IMR-90 (cell line): ENCODE measurements around the gene KPRP.

ENCODE experiments used
- CEBPB ChIP-seq: IDR thresholded peaks from 2 replicates; pipeline ENCODE4 v1.6.1; 2012; ENCODE audit warnings: low read depth, low read length, improper control_type of control experiment
- POLR2A ChIP-seq: IDR thresholded peaks from 2 replicates; pipeline ENCODE4 v1.6.1; 2012; ENCODE audit warnings: mild to moderate bottlenecking, low read depth, low read length
- RAD21 ChIP-seq: IDR thresholded peaks from 2 replicates; pipeline ENCODE4 v1.6.1; 2012; ENCODE audit warnings: low read length, improper control_type of control experiment
- RFX5 ChIP-seq: IDR thresholded peaks from 2 replicates; pipeline ENCODE4 v1.8.0; 2012; ENCODE audit warnings: low read depth, mild to moderate bottlenecking, low read length, moderate library complexity
- TF ChIP-seq, protein P1 (sequence below): conservative IDR thresholded peaks from 2 replicates; pipeline ENCODE4 v1.5.1; 2012; ENCODE audit warnings: mild to moderate bottlenecking, low read depth, low read length, improper control_type of control experiment

DNA sequence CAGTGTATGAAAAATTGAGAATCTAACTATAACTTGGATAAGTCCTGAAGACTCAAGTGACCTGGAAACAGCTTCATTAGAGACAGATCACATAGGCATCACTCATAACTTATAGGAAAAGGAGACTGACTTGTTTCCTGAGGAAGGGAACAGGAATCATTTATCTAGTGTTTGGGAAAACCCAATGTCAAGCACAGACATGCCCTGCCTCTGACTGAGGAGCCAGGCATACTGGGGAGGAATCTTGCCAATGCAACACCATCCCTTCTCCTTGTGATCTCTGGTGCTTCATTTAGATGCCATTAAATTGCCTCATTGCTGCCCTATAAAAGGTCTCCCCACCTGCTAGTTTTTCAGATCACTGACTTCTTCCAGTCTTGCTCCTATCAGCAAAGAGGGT lies 39.6 kb upstream of the KPRP start:
- TF ChIP-seq RFX5 = no peak
- TF ChIP-seq, protein P1, sequence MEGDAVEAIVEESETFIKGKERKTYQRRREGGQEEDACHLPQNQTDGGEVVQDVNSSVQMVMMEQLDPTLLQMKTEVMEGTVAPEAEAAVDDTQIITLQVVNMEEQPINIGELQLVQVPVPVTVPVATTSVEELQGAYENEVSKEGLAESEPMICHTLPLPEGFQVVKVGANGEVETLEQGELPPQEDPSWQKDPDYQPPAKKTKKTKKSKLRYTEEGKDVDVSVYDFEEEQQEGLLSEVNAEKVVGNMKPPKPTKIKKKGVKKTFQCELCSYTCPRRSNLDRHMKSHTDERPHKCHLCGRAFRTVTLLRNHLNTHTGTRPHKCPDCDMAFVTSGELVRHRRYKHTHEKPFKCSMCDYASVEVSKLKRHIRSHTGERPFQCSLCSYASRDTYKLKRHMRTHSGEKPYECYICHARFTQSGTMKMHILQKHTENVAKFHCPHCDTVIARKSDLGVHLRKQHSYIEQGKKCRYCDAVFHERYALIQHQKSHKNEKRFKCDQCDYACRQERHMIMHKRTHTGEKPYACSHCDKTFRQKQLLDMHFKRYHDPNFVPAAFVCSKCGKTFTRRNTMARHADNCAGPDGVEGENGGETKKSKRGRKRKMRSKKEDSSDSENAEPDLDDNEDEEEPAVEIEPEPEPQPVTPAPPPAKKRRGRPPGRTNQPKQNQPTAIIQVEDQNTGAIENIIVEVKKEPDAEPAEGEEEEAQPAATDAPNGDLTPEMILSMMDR = no peak
- no peak for TF ChIP-seq POLR2A
- TF ChIP-seq RAD21 = no peak
- TF ChIP-seq CEBPB = no peak
